MCF 10A (cell line): Measurements from ENCODE around the gene EMCN. TPM values are rescaled to one million over a fixed set of nuclear protein-coding genes. Genes with fewer than 3 reads are reported as not detected.

Experiments
- BruUV-seq: library from RNA; stranded (reverse); fragments of 400-500 nt; replicated peaks from 2 replicates; lab custom pipeline; 2021; lab: Mats Ljungman, UMichigan
- CTCF ChIA-PET: fragments of 300-600 bp; sonication (Branson Sonifier 250); formaldehyde crosslinking; extraction: SDS; loops from one replicate; lab custom pipeline; 2021; ENCODE audit warnings: antibody characterized with exemption, inconsistent platforms; lab: Yijun Ruan, JAX
- POLR2A ChIA-PET: fragments of 300-600, 350-650 bp; sonication (Branson Sonifier 250); formaldehyde crosslinking; extraction: SDS; loops from one replicate; lab custom pipeline; 2020; ENCODE audit warnings: antibody characterized with exemption, inconsistent platforms; lab: Yijun Ruan, JAX
- DNase-seq: peaks from one replicate; pipeline ENCODE4 v3.0.0-alpha.2; 2018; ENCODE audit not compliant: unreplicated experiment
- H3K27ac Mint-ChIP-seq: one replicate; pipeline ENCODE4 v1.8.0; 2022; ENCODE audit warnings: mild to moderate bottlenecking, low read depth, mixed read lengths; ENCODE audit not compliant: unreplicated experiment
- H3K27me3 Mint-ChIP-seq: one replicate; pipeline ENCODE4 v1.8.0; 2022; ENCODE audit warnings: mixed read lengths; ENCODE audit not compliant: insufficient read depth, unreplicated experiment
- H3K36me3 Mint-ChIP-seq: one replicate; pipeline ENCODE4 v1.8.0; 2022; ENCODE audit warnings: mild to moderate bottlenecking, moderate library complexity, mixed read lengths; ENCODE audit not compliant: insufficient read depth, unreplicated experiment
- H3K4me1 Mint-ChIP-seq: one replicate; pipeline ENCODE4 v1.8.0; 2022; ENCODE audit warnings: mixed read lengths; ENCODE audit not compliant: insufficient read depth, unreplicated experiment
- H3K4me3 Mint-ChIP-seq: one replicate; pipeline ENCODE4 v1.8.0; 2022; ENCODE audit warnings: mild to moderate bottlenecking, moderate library complexity, mixed read lengths; ENCODE audit not compliant: unreplicated experiment
- H3K9me3 Mint-ChIP-seq: one replicate; pipeline ENCODE4 v1.8.0; 2022; ENCODE audit warnings: mixed read lengths; ENCODE audit not compliant: unreplicated experiment
- intact Hi-C: fragments of 100-400 bp; cut with micrococcal nuclease; formaldehyde crosslinking; loops from 2 replicates; pipeline ENCODE4 v1.14.1; 2022
- total RNA-seq: library from RNA; stranded (reverse); gene quantifications from 2 replicates; pipeline ENCODE4 v1.2.3, GENCODE V29; 2022
- TF ChIP-seq, protein P1 (sequence below): fragments of 200-600 bp; IDR thresholded peaks from one replicate; pipeline ENCODE4 v1.8.0; 2022; ENCODE audit warnings: antibody characterized with exemption, mild to moderate bottlenecking; ENCODE audit not compliant: unreplicated experiment

The EMCN gene
- total RNA-seq, 1 experiment from 2014 or later, result not detected

GRCh38 chr4:100489305-100489704 is 28.5 kb downstream of the EMCN start:
- Mint-ChIP-seq H3K36me3 (no peaks in the 10 kb centered on the region), H3K9me3 (peaks cover 7% of the 10 kb centered on the region), H3K4me3 (no peak overlapping the region), H3K27ac (no peak overlapping the region), H3K4me1 (no peaks in the 10 kb centered on the region), H3K27me3 (no peaks in the 10 kb centered on the region)
- ChIA-PET POLR2A (interaction anchor here (0.6 kb wide), 1 partner anchor 318 kb away, joined by 4 read pairs; no protein-coding TSS in a partner anchor), CTCF (no interaction called here)
- DNase-seq, result no peak
- no TSS peak for BruUV-seq
- intact Hi-C loops, result no loop called here
- TF ChIP-seq, protein P1, sequence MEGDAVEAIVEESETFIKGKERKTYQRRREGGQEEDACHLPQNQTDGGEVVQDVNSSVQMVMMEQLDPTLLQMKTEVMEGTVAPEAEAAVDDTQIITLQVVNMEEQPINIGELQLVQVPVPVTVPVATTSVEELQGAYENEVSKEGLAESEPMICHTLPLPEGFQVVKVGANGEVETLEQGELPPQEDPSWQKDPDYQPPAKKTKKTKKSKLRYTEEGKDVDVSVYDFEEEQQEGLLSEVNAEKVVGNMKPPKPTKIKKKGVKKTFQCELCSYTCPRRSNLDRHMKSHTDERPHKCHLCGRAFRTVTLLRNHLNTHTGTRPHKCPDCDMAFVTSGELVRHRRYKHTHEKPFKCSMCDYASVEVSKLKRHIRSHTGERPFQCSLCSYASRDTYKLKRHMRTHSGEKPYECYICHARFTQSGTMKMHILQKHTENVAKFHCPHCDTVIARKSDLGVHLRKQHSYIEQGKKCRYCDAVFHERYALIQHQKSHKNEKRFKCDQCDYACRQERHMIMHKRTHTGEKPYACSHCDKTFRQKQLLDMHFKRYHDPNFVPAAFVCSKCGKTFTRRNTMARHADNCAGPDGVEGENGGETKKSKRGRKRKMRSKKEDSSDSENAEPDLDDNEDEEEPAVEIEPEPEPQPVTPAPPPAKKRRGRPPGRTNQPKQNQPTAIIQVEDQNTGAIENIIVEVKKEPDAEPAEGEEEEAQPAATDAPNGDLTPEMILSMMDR, result no peak

- Mint-ChIP-seq H3K27ac (no peak overlapping the region), H3K4me1 (no peaks in the 10 kb centered on the region), H3K36me3 (no peaks in the 10 kb centered on the region), H3K9me3 (no peaks in the 10 kb centered on the region), H3K4me3 (no peak overlapping the region), H3K27me3 (no peaks in the 10 kb centered on the region)
- CTCF ChIA-PET, result no interaction called here
- TF ChIP-seq, protein P1, result no peak
- POLR2A ChIA-PET, result no interaction called here
- no TSS peak for BruUV-seq
- intact Hi-C loops, result no loop called here
- no peak for DNase-seq
Measured at GRCh38 chr4:100486496-100486895, 31.3 kb downstream of the EMCN start.

- H3K27ac Mint-ChIP-seq, result no peak overlapping the region
- POLR2A ChIA-PET, result no interaction called here
- H3K27me3 Mint-ChIP-seq, result no peaks in the 10 kb centered on the region
- H3K4me3 Mint-ChIP-seq, result no peak overlapping the region
- no TSS peak for BruUV-seq
- DNase-seq, result no peak
- no peaks in the 10 kb centered on the region for H3K36me3 Mint-ChIP-seq
- H3K9me3 Mint-ChIP-seq, result no peaks in the 10 kb centered on the region
- CTCF ChIA-PET, result interaction anchor here (0.5 to 0.7 kb wide), 3 partner anchors 15 to 1271 kb away, joined by 3 read pairs; no protein-coding TSS in a partner anchor
- no peaks in the 10 kb centered on the region for H3K4me1 Mint-ChIP-seq
- TF ChIP-seq, protein P1, result no peak
- intact Hi-C loops, result no loop called here
Measured at GRCh38 chr4:100483796-100484195, 34.0 kb downstream of the EMCN start.

DNA sequence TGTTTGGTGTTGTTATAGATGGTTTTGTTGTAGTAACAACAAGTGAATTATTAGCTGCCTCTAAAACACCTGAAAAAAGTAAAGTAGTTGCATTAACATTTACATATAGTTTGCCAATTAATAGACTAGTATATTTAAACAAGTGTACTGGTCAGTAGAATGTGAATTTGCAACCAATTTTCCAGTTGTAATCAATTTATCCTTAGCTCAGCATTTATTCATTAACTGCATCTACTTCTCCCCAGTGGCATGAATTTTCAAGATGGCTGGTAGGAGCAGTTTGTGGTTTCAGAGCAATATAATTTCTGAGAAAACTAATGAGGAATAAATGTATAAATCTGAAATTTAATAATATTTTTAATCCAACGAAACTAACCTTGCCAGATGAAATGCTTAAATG is 37.9 kb downstream of the EMCN start:
- no TSS peak for BruUV-seq
- Mint-ChIP-seq H3K27ac (no peak overlapping the region), H3K27me3 (no peaks in the 10 kb centered on the region), H3K4me1 (no peaks in the 10 kb centered on the region), H3K36me3 (no peaks in the 10 kb centered on the region), H3K9me3 (no peaks in the 10 kb centered on the region), H3K4me3 (no peak overlapping the region)
- intact Hi-C loops, result no loop called here
- TF ChIP-seq, protein P1, result no peak
- ChIA-PET CTCF (interaction anchor here (1.2 kb wide), 1 partner anchor 12 kb away, joined by 3 read pairs; no protein-coding TSS in a partner anchor), POLR2A (no interaction called here)
- no peak for DNase-seq
